Peyer's patch (tissue), 4 donors: ENCODE data around the gene SNCB.
A peak's percentile ranks its signal among the peaks of the same experiment; 100 is the strongest.

Experiments used
- POLR2A ChIP-seq, 2 donors: fragments of 450-650 bp; IDR thresholded peaks; one replicate each; pipeline ENCODE4 v1.5.1; 2017; ENCODE audit warnings: antibody characterized with exemption in 2 of 2, mild to moderate bottlenecking in 2 of 2, moderate library complexity in 2 of 2
- TF ChIP-seq, protein P1 (sequence below), 6 experiments: fragments of 450-650 bp in 4 of 6; fragments of 200-600 bp in 2 of 6; sonication (generic) in 1 of 6; IDR thresholded peaks; one replicate each; pipeline ENCODE4 v1.5.1; 2017 to 2019; ENCODE audit warnings: antibody characterized with exemption in 6 of 6, mild to moderate bottlenecking in 3 of 6, moderate library complexity in 1 of 6

DNA sequence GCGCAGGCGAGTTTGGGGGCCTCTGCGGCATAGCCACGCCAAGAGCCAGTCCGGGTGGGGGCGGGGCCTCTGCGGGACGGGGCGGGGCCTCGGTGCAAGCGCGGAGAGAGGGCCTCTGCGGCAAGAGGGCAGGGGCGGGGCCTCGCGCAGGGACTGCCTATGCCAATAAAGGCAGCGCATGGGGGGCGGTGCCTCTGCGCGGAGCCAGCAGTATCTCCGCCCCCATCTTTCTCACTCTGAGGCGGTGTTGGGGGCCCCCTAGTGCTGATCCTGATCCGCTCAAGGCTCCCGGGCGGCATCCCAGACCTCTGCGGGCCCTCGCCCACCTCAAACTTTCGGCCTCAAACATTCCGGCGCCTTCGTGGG lies 11.1 kb downstream of the SNCB start:
- TF ChIP-seq, protein P1, sequence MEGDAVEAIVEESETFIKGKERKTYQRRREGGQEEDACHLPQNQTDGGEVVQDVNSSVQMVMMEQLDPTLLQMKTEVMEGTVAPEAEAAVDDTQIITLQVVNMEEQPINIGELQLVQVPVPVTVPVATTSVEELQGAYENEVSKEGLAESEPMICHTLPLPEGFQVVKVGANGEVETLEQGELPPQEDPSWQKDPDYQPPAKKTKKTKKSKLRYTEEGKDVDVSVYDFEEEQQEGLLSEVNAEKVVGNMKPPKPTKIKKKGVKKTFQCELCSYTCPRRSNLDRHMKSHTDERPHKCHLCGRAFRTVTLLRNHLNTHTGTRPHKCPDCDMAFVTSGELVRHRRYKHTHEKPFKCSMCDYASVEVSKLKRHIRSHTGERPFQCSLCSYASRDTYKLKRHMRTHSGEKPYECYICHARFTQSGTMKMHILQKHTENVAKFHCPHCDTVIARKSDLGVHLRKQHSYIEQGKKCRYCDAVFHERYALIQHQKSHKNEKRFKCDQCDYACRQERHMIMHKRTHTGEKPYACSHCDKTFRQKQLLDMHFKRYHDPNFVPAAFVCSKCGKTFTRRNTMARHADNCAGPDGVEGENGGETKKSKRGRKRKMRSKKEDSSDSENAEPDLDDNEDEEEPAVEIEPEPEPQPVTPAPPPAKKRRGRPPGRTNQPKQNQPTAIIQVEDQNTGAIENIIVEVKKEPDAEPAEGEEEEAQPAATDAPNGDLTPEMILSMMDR (IDR thresholded peaks at IDR 0.05) = peak in 2 of 6 experiments; percentile 6 to 7
- TF ChIP-seq POLR2A (IDR thresholded peaks at IDR 0.05) = no peak
